Panc1 (cell line): ENCODE results near the gene IRF2BP1. TPM values are rescaled to one million over a fixed set of nuclear protein-coding genes. Genes with fewer than 3 reads are reported as not detected.

Experiments used
- ATAC-seq: fragments of 200-7000 bp; cut with Tn5 transposase; 2 replicates; pipeline ENCODE4 v1.9.1; 2020; ENCODE audit warnings: mild to moderate bottlenecking, moderate library complexity
- BruUV-seq: library from RNA; stranded (reverse); fragments of 400-500 nt; replicated peaks from 2 replicates; lab custom pipeline; 2021; lab: Mats Ljungman, UMichigan
- CTCF ChIA-PET: fragments of 300-600 bp; sonication (Branson Sonifier 250); formaldehyde crosslinking; loops from one replicate; lab custom pipeline; 2022; ENCODE audit warnings: antibody characterized with exemption; lab: Charles Lee
- POLR2A ChIA-PET: fragments of 300-600 bp; sonication (Branson Sonifier 250); formaldehyde crosslinking; loops from one replicate; lab custom pipeline; 2022; ENCODE audit warnings: antibody characterized with exemption; lab: Charles Lee
- DNase-seq: peaks from one replicate; pipeline ENCODE4 v3.0.0-alpha.2; 2010; ENCODE audit warnings: low read depth, low spot score
- H3K27ac ChIP-seq: 2 replicates; pipeline ENCODE4 v1.5.1; 2011; ENCODE audit warnings: mild to moderate bottlenecking, low read length, inconsistent platforms
- H3K27me3 ChIP-seq: fragments of 200-500 bp; sonication (Bioruptor generic); 2 replicates; pipeline ENCODE4 v1.6.0; 2014; ENCODE audit warnings: low read length, inconsistent platforms; ENCODE audit not compliant: control insufficient read depth, insufficient read depth
- H3K36me3 ChIP-seq: fragments of 200-500 bp; sonication (Bioruptor generic); 2 replicates; pipeline ENCODE4 v1.5.1; 2014; ENCODE audit warnings: inconsistent platforms, mild to moderate bottlenecking, low read length, moderate library complexity; ENCODE audit not compliant: control insufficient read depth, insufficient read depth
- H3K4me1 ChIP-seq: 2 replicates; pipeline ENCODE4 v1.5.1; 2011; ENCODE audit warnings: inconsistent platforms, mild to moderate bottlenecking, low read length, moderate library complexity; ENCODE audit not compliant: control insufficient read depth, insufficient read depth
- H3K4me3 ChIP-seq, 2 experiments: 2 replicates each; pipeline ENCODE4 v1.5.1; 2011 to 2012; ENCODE audit warnings: low read depth in 2 of 2, low read length in 2 of 2, mild to moderate bottlenecking in 2 of 2, inconsistent platforms in 1 of 2, moderate library complexity in 1 of 2
- H3K9me3 ChIP-seq: fragments of 200-500 bp; sonication (Bioruptor generic); 2 replicates; pipeline ENCODE4 v1.5.1; 2014; ENCODE audit warnings: low read depth, mild to moderate bottlenecking, inconsistent platforms, low read length, moderate library complexity; ENCODE audit not compliant: control insufficient read depth, insufficient read depth
- POLR2AphosphoS5 ChIP-seq: IDR thresholded peaks from 2 replicates; pipeline ENCODE4 v1.6.1; 2012; ENCODE audit warnings: mild to moderate bottlenecking, low read depth, low read length, moderate library complexity
- SIN3A ChIP-seq: IDR thresholded peaks from 2 replicates; pipeline ENCODE4 v1.6.1; 2012; ENCODE audit warnings: low read depth, mild to moderate bottlenecking, low read length, moderate library complexity, borderline replicate concordance; ENCODE audit not compliant: insufficient read depth
- TCF7L2 ChIP-seq: IDR thresholded peaks from 2 replicates; pipeline ENCODE4 v1.6.1; 2011; ENCODE audit warnings: mild to moderate bottlenecking, low read depth, low read length, inconsistent platforms
- in situ Hi-C: cut with HindIII; loops from 2 replicates; pipeline ENCODE4 v1.10.0; 2016; ENCODE audit warnings: low sequenced_read_pairs, low pct_unique_long_range_greater_than_20kb
- intact Hi-C: fragments of 100-400 bp; cut with micrococcal nuclease; formaldehyde crosslinking; loops from one replicate; pipeline ENCODE4 v1.10.0; 2022; ENCODE audit not compliant: unreplicated experiment
- total RNA-seq: library from RNA; stranded (reverse); gene quantifications from one replicate; pipeline ENCODE4 v1.2.1, GENCODE V29; 2021; ENCODE audit not compliant: unreplicated experiment
- TF ChIP-seq, protein P1 (sequence below): fragments of 450-650 bp; IDR thresholded peaks from 2 replicates; pipeline ENCODE4 v1.5.1; 2017; ENCODE audit warnings: mild to moderate bottlenecking
- TF ChIP-seq, protein P2 (sequence below), 2 experiments: IDR thresholded peaks; 2 replicates each; pipeline ENCODE4 v1.6.1; 2011 to 2012; ENCODE audit warnings: low read depth in 2 of 2, control low read depth in 1 of 2, low read length in 1 of 2, mild to moderate bottlenecking in 1 of 2, moderate library complexity in 1 of 2; ENCODE audit not compliant: insufficient read depth in 1 of 2

Gene IRF2BP1
- total RNA-seq, 1 experiment from 2014 or later = 21.9 TPM

DNA sequence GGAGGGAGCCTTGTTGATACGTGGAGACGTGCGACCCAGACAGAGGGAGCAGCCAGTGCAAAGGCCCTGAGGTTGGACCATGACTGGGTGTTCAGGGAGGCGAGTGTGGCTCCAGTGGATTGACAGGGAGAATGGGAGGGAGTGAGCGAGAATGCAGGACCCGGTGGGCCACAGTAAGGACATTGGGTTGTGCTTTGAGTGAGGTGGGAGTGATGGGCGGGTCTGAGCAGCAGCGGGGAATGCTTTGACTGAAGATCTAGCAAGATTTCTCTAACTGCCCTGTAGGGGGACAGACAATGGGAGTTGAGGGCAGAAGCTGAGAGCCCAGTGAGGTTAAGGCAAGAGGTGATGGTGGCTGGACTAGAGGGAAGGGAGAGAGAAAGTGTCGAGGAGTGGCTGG is 36.3 kb upstream of the IRF2BP1 start:
- Histone ChIP-seq H3K9me3 (no peaks in the 10 kb centered on the region), H3K27me3 (no peaks in the 10 kb centered on the region), H3K36me3 (no peaks in the 10 kb centered on the region), H3K27ac (no peak overlapping the region), H3K4me3 (no peak overlapping the region), H3K4me1 (no peaks in the 10 kb centered on the region)
- no TSS peak for BruUV-seq
- DNase-seq (no peak), ATAC-seq (peak; percentile 75)
- TF ChIP-seq SIN3A (no peak), TCF7L2 (no peak)
- TF ChIP-seq, protein P1, sequence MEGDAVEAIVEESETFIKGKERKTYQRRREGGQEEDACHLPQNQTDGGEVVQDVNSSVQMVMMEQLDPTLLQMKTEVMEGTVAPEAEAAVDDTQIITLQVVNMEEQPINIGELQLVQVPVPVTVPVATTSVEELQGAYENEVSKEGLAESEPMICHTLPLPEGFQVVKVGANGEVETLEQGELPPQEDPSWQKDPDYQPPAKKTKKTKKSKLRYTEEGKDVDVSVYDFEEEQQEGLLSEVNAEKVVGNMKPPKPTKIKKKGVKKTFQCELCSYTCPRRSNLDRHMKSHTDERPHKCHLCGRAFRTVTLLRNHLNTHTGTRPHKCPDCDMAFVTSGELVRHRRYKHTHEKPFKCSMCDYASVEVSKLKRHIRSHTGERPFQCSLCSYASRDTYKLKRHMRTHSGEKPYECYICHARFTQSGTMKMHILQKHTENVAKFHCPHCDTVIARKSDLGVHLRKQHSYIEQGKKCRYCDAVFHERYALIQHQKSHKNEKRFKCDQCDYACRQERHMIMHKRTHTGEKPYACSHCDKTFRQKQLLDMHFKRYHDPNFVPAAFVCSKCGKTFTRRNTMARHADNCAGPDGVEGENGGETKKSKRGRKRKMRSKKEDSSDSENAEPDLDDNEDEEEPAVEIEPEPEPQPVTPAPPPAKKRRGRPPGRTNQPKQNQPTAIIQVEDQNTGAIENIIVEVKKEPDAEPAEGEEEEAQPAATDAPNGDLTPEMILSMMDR = no peak; the same call in 1 of the 2 replicates
- ChIA-PET POLR2A (no interaction called here), CTCF (no interaction called here)
- in situ Hi-C loops (no loop called here), intact Hi-C loops (no loop called here)

DNA sequence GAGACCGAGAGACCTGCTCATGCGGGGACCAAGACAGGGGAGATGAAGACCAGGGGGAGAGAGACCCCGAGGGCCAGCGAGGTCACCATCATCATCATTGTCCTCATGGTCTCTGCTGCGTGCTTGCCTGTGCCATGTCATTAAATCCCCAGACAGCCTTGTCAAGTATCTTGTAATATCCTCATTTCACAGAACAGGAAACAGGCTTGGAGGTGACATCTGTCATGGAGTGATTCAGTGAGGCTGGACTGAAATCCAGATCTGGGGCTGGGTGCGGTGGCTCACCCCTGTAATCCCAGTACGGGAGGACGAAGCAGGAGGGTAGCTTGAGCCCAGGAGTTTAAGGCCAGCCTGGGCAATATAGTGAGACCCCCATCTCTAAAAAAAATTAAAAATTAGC is 34.5 kb upstream of the IRF2BP1 start:
- intact Hi-C loops = no loop called here
- no TSS peak for BruUV-seq
- ATAC-seq = peak; percentile 48

More for the DNA sequence above, 34.5 kb upstream of the IRF2BP1 start:
- CTCF ChIA-PET = interaction anchor here (0.6 kb wide), 1 partner anchor 25 kb away, joined by 3 read pairs; no protein-coding TSS in a partner anchor
- no peaks in the 10 kb centered on the region for H3K4me1 ChIP-seq
- no peaks in the 10 kb centered on the region for H3K27me3 ChIP-seq
- H3K4me3 ChIP-seq = no peak overlapping the region
- H3K9me3 ChIP-seq = no peaks in the 10 kb centered on the region
- DNase-seq = no peak
- POLR2A ChIA-PET = no interaction called here
- no peaks in the 10 kb centered on the region for H3K36me3 ChIP-seq
- in situ Hi-C loops = no loop called here
- TF ChIP-seq, protein P2, sequence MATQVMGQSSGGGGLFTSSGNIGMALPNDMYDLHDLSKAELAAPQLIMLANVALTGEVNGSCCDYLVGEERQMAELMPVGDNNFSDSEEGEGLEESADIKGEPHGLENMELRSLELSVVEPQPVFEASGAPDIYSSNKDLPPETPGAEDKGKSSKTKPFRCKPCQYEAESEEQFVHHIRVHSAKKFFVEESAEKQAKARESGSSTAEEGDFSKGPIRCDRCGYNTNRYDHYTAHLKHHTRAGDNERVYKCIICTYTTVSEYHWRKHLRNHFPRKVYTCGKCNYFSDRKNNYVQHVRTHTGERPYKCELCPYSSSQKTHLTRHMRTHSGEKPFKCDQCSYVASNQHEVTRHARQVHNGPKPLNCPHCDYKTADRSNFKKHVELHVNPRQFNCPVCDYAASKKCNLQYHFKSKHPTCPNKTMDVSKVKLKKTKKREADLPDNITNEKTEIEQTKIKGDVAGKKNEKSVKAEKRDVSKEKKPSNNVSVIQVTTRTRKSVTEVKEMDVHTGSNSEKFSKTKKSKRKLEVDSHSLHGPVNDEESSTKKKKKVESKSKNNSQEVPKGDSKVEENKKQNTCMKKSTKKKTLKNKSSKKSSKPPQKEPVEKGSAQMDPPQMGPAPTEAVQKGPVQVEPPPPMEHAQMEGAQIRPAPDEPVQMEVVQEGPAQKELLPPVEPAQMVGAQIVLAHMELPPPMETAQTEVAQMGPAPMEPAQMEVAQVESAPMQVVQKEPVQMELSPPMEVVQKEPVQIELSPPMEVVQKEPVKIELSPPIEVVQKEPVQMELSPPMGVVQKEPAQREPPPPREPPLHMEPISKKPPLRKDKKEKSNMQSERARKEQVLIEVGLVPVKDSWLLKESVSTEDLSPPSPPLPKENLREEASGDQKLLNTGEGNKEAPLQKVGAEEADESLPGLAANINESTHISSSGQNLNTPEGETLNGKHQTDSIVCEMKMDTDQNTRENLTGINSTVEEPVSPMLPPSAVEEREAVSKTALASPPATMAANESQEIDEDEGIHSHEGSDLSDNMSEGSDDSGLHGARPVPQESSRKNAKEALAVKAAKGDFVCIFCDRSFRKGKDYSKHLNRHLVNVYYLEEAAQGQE (IDR thresholded peaks at IDR 0.05; ENCODE audit: insufficient read depth in 1 of 2, low read depth in 2 of 2, low read length in 1 of 2) = no peak
- no peak for TF ChIP-seq TCF7L2
- no peak for TF ChIP-seq POLR2AphosphoS5
- no peak for TF ChIP-seq SIN3A
- TF ChIP-seq, protein P1 = no peak
- no peak overlapping the region for H3K27ac ChIP-seq
